GM23338 (cell line): ENCODE measurements around the gene LRMDA. TPM values are rescaled to one million over a fixed set of nuclear protein-coding genes. Genes with fewer than 3 reads are reported as not detected.

Source experiments
- ATAC-seq: fragments of 200-7000 bp; cut with Tn5 transposase; 3 replicates; pipeline ENCODE4 v1.9.1; 2020
- DNase-seq: peaks from one replicate; pipeline ENCODE4 v3.0.0-alpha.2; 2015; ENCODE audit warnings: low spot score
- H2AFZ ChIP-seq: fragments of 200-600 bp; sonication (generic); 2 replicates; pipeline ENCODE4 v1.8.0; 2016; ENCODE audit warnings: antibody characterized with exemption, mild to moderate bottlenecking, moderate library complexity
- H3F3A ChIP-seq: fragments of 200-600 bp; sonication (generic); replicated peaks from 2 replicates; pipeline ENCODE4 v1.8.0; 2017; ENCODE audit warnings: antibody characterized with exemption, mixed run types, low read depth
- H3K27ac ChIP-seq: fragments of 200-600 bp; sonication (generic); 2 replicates; pipeline ENCODE4 v1.6.1; 2016; ENCODE audit warnings: low read depth
- H3K27me3 ChIP-seq: fragments of 200-600 bp; sonication (generic); 2 replicates; pipeline ENCODE4 v1.8.0; 2016; ENCODE audit warnings: mild to moderate bottlenecking, mixed run types, moderate library complexity; ENCODE audit not compliant: insufficient read depth
- H3K36me3 ChIP-seq: fragments of 200-600 bp; sonication (generic); 2 replicates; pipeline ENCODE4 v1.8.0; 2016; ENCODE audit warnings: mild to moderate bottlenecking; ENCODE audit not compliant: insufficient read depth
- H3K4me1 ChIP-seq: fragments of 200-600 bp; sonication (generic); 2 replicates; pipeline ENCODE4 v1.8.0; 2016; ENCODE audit warnings: mild to moderate bottlenecking, moderate library complexity; ENCODE audit not compliant: insufficient read depth
- H3K4me2 ChIP-seq: fragments of 200-600 bp; sonication (generic); 2 replicates; pipeline ENCODE4 v1.7.1; 2017; ENCODE audit warnings: mixed run types
- H3K4me3 ChIP-seq: fragments of 200-600 bp; sonication (generic); 2 replicates; pipeline ENCODE4 v1.6.1; 2016; ENCODE audit warnings: mixed run types
- H3K79me2 ChIP-seq: fragments of 200-600 bp; sonication (generic); replicated peaks from 2 replicates; pipeline ENCODE4 v1.8.0; 2017; ENCODE audit warnings: mild to moderate bottlenecking; ENCODE audit not compliant: insufficient read depth
- H3K9me2 ChIP-seq: fragments of 200-600 bp; sonication (generic); 2 replicates; pipeline ENCODE4 v1.8.0; 2017; ENCODE audit not compliant: insufficient read depth
- H4K20me1 ChIP-seq: fragments of 200-600 bp; sonication (generic); replicated peaks from 2 replicates; pipeline ENCODE4 v1.8.0; 2017; ENCODE audit warnings: mild to moderate bottlenecking; ENCODE audit not compliant: insufficient read depth
- H3K27ac Mint-ChIP-seq: 2 replicates; pipeline ENCODE4 v1.8.0; 2020; ENCODE audit warnings: inconsistent platforms, mild to moderate bottlenecking, moderate library complexity, mixed read lengths
- H3K27me3 Mint-ChIP-seq: 3 replicates; pipeline ENCODE4 v1.8.0; 2022; ENCODE audit warnings: low read depth, mild to moderate bottlenecking, moderate library complexity, mixed read lengths, inconsistent platforms; ENCODE audit not compliant: insufficient read depth, poor library complexity
- H3K36me3 Mint-ChIP-seq: 3 replicates; pipeline ENCODE4 v1.8.0; 2021; ENCODE audit warnings: low read depth, mild to moderate bottlenecking, inconsistent platforms, moderate library complexity, mixed read lengths
- H3K4me1 Mint-ChIP-seq: 3 replicates; pipeline ENCODE4 v1.8.0; 2020; ENCODE audit warnings: mild to moderate bottlenecking, inconsistent platforms, mixed read lengths
- H3K4me3 Mint-ChIP-seq: 3 replicates; pipeline ENCODE4 v1.8.0; 2021; ENCODE audit warnings: moderate library complexity, mild to moderate bottlenecking, inconsistent platforms, mixed read lengths
- H3K9me3 Mint-ChIP-seq: 3 replicates; pipeline ENCODE4 v1.8.0; 2020; ENCODE audit warnings: moderate library complexity, mild to moderate bottlenecking, inconsistent platforms, mixed read lengths
- CREB1 ChIP-seq: fragments of 250-450 bp; sonication (Bioruptor Pico); IDR thresholded peaks from 2 replicates; pipeline ENCODE4 v1.5.0; 2020; ENCODE audit warnings: low read depth, mild to moderate bottlenecking, moderate library complexity
- CTCF ChIP-seq, 2 experiments: fragments of 200-600 bp in 1 of 2; sonication (generic) in 1 of 2; conservative IDR thresholded peaks; 2 replicates each; pipeline versions ENCODE4 v1.5.1 to v1.6.1; 2016 to 2017; ENCODE audit warnings: antibody characterized with exemption in 2 of 2, low read depth in 2 of 2, mild to moderate bottlenecking in 2 of 2, moderate library complexity in 1 of 2
- EZH2phosphoT487 ChIP-seq: fragments of 200-600 bp; sonication (generic); IDR thresholded peaks from one replicate; pipeline ENCODE4 v1.8.1; 2018; ENCODE audit warnings: antibody characterized with exemption; ENCODE audit not compliant: unreplicated experiment
- NANOG ChIP-seq: IDR thresholded peaks from 2 replicates; pipeline ENCODE4 v1.6.1; 2016; ENCODE audit warnings: antibody characterized with exemption, borderline replicate concordance
- POLR2AphosphoS5 ChIP-seq: IDR thresholded peaks from 2 replicates; pipeline ENCODE4 v1.6.1; 2016; ENCODE audit warnings: antibody characterized with exemption, low read depth
- ZNF114 ChIP-seq: fragments of 250-450 bp; sonication (Bioruptor Pico); IDR thresholded peaks from 2 replicates; pipeline ENCODE4 v1.5.0; 2020; ENCODE audit warnings: mild to moderate bottlenecking, moderate library complexity
- ZNF462 ChIP-seq: fragments of 250-450 bp; sonication (Bioruptor Pico); IDR thresholded peaks from 2 replicates; pipeline ENCODE4 v1.5.0; 2020; ENCODE audit warnings: mild to moderate bottlenecking, moderate library complexity
- polyA plus RNA-seq: library from polyadenylated mRNA; unstranded; fragments of >200 nt; fragmentation: Nextera tagmentation; extraction: Ambion mirVana; gene quantifications from 2 replicates; pipeline ENCODE4 v1.2.1, GENCODE V29; 2016
- total RNA-seq: library from RNA; depleted of rRNA; stranded (reverse); fragments of >200 nt; shearing (Covaris generic); gene quantifications from 2 replicates; pipeline ENCODE4 v1.2.3, GENCODE V29; 2014
- TF ChIP-seq, protein P1 (sequence below): IDR thresholded peaks from 2 replicates; pipeline ENCODE4 v1.6.1; 2016; ENCODE audit warnings: antibody characterized with exemption

Gene LRMDA
- total and polyA plus RNA-seq, 2 experiments from 2014 or later: 0.90 to 1.8 TPM

GRCh38 chr10:76553263-76554032, 1122.0 kb downstream of the LRMDA start:
- no peaks in the 10 kb centered on the region for H3F3A ChIP-seq
- Mint-ChIP-seq H3K36me3 (no peaks in the 10 kb centered on the region), H3K4me1 (no peaks in the 10 kb centered on the region), H3K4me3 (no peak overlapping the region), H3K27me3 (no peaks in the 10 kb centered on the region), H3K27ac (no peak overlapping the region), H3K9me3 (no peaks in the 10 kb centered on the region)
- TF ChIP-seq NANOG (no peak), ZNF114 (CRISPR knock-in tag) (no peak), CREB1 (CRISPR knock-in tag) (no peak), POLR2AphosphoS5 (no peak), EZH2phosphoT487 (no peak), CTCF (conservative IDR thresholded peaks at IDR 0.05; ENCODE audit: low read depth in 2 of 2) (no peak), ZNF462 (CRISPR knock-in tag) (no peak)
- TF ChIP-seq, protein P1, sequence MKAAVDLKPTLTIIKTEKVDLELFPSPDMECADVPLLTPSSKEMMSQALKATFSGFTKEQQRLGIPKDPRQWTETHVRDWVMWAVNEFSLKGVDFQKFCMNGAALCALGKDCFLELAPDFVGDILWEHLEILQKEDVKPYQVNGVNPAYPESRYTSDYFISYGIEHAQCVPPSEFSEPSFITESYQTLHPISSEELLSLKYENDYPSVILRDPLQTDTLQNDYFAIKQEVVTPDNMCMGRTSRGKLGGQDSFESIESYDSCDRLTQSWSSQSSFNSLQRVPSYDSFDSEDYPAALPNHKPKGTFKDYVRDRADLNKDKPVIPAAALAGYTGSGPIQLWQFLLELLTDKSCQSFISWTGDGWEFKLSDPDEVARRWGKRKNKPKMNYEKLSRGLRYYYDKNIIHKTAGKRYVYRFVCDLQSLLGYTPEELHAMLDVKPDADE: no peak
- no peaks in the 10 kb centered on the region for H3K9me2 ChIP-seq
- no peaks in the 10 kb centered on the region for H3K79me2 ChIP-seq
- no peaks in the 10 kb centered on the region for H3K36me3 ChIP-seq
- no peak overlapping the region for H3K4me2 ChIP-seq
- H3K4me3 ChIP-seq: no peak overlapping the region
- no peaks in the 10 kb centered on the region for H4K20me1 ChIP-seq
- no peak for ATAC-seq
- no peak overlapping the region for H3K27ac ChIP-seq
- DNase-seq: no peak
- no peak overlapping the region for H2AFZ ChIP-seq
- no peaks in the 10 kb centered on the region for H3K4me1 ChIP-seq
- no peaks in the 10 kb centered on the region for H3K27me3 ChIP-seq
